ENCODE data around the gene PGAP3. TPM values are rescaled to one million over a fixed set of nuclear protein-coding genes. Genes with fewer than 3 reads are reported as not detected.

Gene PGAP3
- total RNA-seq, 2 donors from 2014 or later, result 22.6 to 29.3 TPM

GRCh38 chr17:39660397-39661385, 27.2 kb downstream of the PGAP3 start:
- Mint-ChIP-seq H3K36me3 (ENCODE audit: low read depth) (peaks cover 15% of the 10 kb centered on the region), H3K4me3 (no peak overlapping the region), H3K4me1 (peaks cover 9% of the 10 kb centered on the region), H3K9me3 (no peaks in the 10 kb centered on the region), H3K27ac (no peak overlapping the region), H3K27me3 (ENCODE audit: insufficient read depth) (peaks cover 10% of the 10 kb centered on the region)
- H3K4me1 ChIP-seq (ENCODE audit: control insufficient read depth, insufficient read depth, low read length), result no peaks in the 10 kb centered on the region
- no peaks in the 10 kb centered on the region for H3K9me3 ChIP-seq (ENCODE audit: control insufficient read depth, low read length)
- peaks cover 11% of the 10 kb centered on the region for H3K36me3 ChIP-seq (ENCODE audit: control insufficient read depth, insufficient read depth, low read length)
- TF ChIP-seq CTCF (conservative IDR thresholded peaks at IDR 0.05), result no peak
- no peak for DNase-seq
- no peak overlapping the region for H3K9ac ChIP-seq (ENCODE audit: extremely low read depth, low read length, poor library complexity, severe bottlenecking)
- 94 to 97% methylated on average over 29 to 35 of the region's 35 CpGs for WGBS, 2 experiments (ENCODE audit: insufficient coverage in 1 of 2, insufficient read length in 1 of 2)
- H3K4me3 ChIP-seq (ENCODE audit: low read length), result no peak overlapping the region
- no peak overlapping the region for H3K27ac ChIP-seq (ENCODE audit: low read depth, low read length)
- H3K27me3 ChIP-seq (ENCODE audit: control insufficient read depth, insufficient read depth, low read length, poor library complexity, severe bottlenecking), result no peaks in the 10 kb centered on the region

GRCh38 chr17:39660011-39660360, 27.9 kb downstream of the PGAP3 start:
- H3K27me3 Mint-ChIP-seq (ENCODE audit: insufficient read depth), result peaks cover 3% of the 10 kb centered on the region
- H3K27ac Mint-ChIP-seq, result no peak overlapping the region
- H3K27me3 ChIP-seq (ENCODE audit: control insufficient read depth, insufficient read depth, low read length, poor library complexity, severe bottlenecking), result no peaks in the 10 kb centered on the region
- 90 to 100% methylated on average over 3 to 5 of the region's 5 CpGs for WGBS, 2 experiments (ENCODE audit: insufficient coverage in 1 of 2, insufficient read length in 1 of 2)
- DNase-seq, result no peak
- no peak overlapping the region for H3K27ac ChIP-seq (ENCODE audit: low read depth, low read length)
- no peak for TF ChIP-seq CTCF (conservative IDR thresholded peaks at IDR 0.05)
- H3K9ac ChIP-seq (ENCODE audit: extremely low read depth, low read length, poor library complexity, severe bottlenecking), result no peak overlapping the region
- H3K4me1 Mint-ChIP-seq, result peaks cover 9% of the 10 kb centered on the region
- no peak overlapping the region for H3K4me3 Mint-ChIP-seq
- H3K9me3 ChIP-seq (ENCODE audit: control insufficient read depth, low read length), result no peaks in the 10 kb centered on the region
- peaks cover 11% of the 10 kb centered on the region for H3K36me3 ChIP-seq (ENCODE audit: control insufficient read depth, insufficient read depth, low read length)
- no peaks in the 10 kb centered on the region for H3K9me3 Mint-ChIP-seq
- no peaks in the 10 kb centered on the region for H3K4me1 ChIP-seq (ENCODE audit: control insufficient read depth, insufficient read depth, low read length)
- H3K36me3 Mint-ChIP-seq (ENCODE audit: low read depth), result peaks cover 22% of the 10 kb centered on the region
- H3K4me3 ChIP-seq (ENCODE audit: low read length), result no peak overlapping the region

GRCh38 chr17:39659279-39660010, 28.4 kb downstream of the PGAP3 start:
- H3K9me3 Mint-ChIP-seq, result no peaks in the 10 kb centered on the region
- H3K36me3 Mint-ChIP-seq (ENCODE audit: low read depth), result peaks cover 26% of the 10 kb centered on the region

More at GRCh38 chr17:39659279-39660010, 28.4 kb downstream of the PGAP3 start:
- no peak overlapping the region for H3K27ac ChIP-seq (ENCODE audit: low read depth, low read length)
- H3K4me1 Mint-ChIP-seq, result peaks cover 9% of the 10 kb centered on the region
- no peaks in the 10 kb centered on the region for H3K27me3 Mint-ChIP-seq (ENCODE audit: insufficient read depth)
- H3K27ac Mint-ChIP-seq, result no peak overlapping the region
- TF ChIP-seq CTCF (conservative IDR thresholded peaks at IDR 0.05), result no peak
- no peaks in the 10 kb centered on the region for H3K9me3 ChIP-seq (ENCODE audit: control insufficient read depth, low read length)
- no peaks in the 10 kb centered on the region for H3K27me3 ChIP-seq (ENCODE audit: control insufficient read depth, insufficient read depth, low read length, poor library complexity, severe bottlenecking)
- no peak for DNase-seq
- H3K9ac ChIP-seq (ENCODE audit: extremely low read depth, low read length, poor library complexity, severe bottlenecking), result no peak overlapping the region
- H3K4me3 Mint-ChIP-seq, result no peak overlapping the region
- H3K36me3 ChIP-seq (ENCODE audit: control insufficient read depth, insufficient read depth, low read length), result peaks cover 11% of the 10 kb centered on the region
- WGBS, 2 experiments (ENCODE audit: insufficient coverage in 1 of 2, insufficient read length in 1 of 2), result 90 to 97% methylated on average over 6 to 15 of the region's 15 CpGs
- H3K4me1 ChIP-seq (ENCODE audit: control insufficient read depth, insufficient read depth, low read length), result no peaks in the 10 kb centered on the region
- H3K4me3 ChIP-seq (ENCODE audit: low read length), result no peak overlapping the region
